UCSD-AML1 (cell line): Measurements from ENCODE around the gene SMG9.

Experiments
- DNase-seq: peaks from one replicate; lab custom pipeline; 2025; ENCODE audit not compliant: unreplicated experiment; lab: John Stamatoyannopoulos, UW

SMG9 gene

DNA sequence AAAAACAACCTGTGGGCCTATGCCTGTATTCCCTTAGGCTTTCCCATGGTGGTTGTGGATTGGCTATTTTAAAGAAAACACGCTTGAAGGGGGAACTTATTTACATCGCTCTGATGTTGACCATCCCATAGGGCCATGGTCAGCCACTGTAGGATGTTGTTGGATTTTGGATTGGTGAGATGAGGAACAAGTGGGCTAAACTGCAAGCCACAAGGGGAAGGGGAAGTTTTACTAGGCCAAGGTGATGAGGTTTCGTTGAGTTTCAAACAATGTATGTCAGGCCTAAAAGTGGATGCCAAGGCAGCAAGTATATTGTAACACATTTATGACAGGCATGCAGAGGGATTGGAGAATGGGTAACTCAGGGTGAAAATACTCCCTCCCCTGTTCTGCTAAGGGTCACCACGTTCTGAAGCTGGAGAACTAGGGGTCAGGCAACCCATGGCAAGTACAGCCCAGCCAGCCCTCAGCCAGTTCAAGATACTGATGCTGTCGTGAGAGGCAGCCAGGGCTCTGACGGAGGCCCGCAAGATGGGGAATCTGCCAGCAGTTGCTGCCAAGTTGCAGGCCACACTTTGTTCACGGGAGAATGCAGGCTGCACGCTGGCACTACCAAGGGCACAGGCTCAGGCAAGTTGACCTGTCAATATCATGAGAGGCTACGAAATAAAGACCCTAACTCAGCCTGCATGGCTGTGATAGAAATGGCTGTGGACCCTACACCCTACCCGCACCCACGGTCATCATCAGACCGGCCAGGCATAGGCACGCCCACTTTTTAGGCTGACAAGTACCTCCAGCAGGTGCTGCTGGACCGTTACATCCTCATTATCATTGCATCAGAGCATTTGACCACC, 27.8 kb downstream of the SMG9 start:
- DNase-seq, result no peak

GRCh38 chr19:43725468-43725867, 29.3 kb downstream of the SMG9 start:
- DNase-seq, result peak; percentile 39

- DNase-seq, result no peak
Measured at GRCh38 chr19:43724896-43725295, 29.9 kb downstream of the SMG9 start.

DNA sequence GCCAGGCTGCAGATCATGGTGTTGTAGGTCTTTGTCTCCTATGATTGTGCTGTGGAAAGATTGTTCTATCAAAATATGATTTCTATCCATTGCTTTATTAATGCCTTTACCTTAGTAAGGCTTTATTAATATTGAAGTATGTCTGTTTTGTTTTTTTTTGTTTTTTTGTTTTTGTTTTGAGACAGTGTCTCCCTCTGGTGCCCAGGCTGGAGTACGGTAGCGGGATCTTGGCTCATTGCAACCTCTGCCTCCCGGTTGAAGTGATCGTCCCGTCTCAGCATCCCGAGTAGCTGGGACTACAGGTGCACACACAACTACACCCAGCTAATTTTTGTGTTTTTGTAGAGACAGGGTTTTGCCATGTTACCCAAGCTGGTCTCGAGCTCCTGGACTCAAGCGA, 31.2 kb downstream of the SMG9 start:
- DNase-seq, result no peak

GRCh38 chr19:43721469-43722048, 33.2 kb downstream of the SMG9 start:
- no peak for DNase-seq

GRCh38 chr19:43720936-43721335, 33.8 kb downstream of the SMG9 start:
- DNase-seq, result no peak

DNA sequence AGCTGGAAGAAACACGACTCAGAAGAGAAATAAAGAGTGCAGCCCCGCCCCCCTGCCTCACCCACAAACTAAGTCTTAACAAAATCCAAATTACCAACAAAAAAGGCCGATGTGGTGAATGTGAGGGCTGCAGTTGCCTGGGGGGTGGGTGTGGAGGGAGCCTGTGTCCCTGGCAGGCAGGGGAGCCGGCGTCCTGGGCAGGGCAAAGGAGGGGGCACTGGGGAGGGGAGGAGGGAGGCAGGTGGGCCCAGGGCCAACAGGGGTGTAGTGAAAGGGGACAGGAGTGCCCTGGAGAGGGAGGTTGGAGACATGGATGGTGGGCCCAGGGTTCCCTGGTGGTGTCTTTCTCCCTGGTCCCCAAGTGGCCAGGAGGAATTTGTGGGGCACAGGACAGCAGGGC, 34.8 kb downstream of the SMG9 start:
- DNase-seq, result no peak

GRCh38 chr19:43719378-43719868, 35.3 kb downstream of the SMG9 start:
- no peak for DNase-seq

DNA sequence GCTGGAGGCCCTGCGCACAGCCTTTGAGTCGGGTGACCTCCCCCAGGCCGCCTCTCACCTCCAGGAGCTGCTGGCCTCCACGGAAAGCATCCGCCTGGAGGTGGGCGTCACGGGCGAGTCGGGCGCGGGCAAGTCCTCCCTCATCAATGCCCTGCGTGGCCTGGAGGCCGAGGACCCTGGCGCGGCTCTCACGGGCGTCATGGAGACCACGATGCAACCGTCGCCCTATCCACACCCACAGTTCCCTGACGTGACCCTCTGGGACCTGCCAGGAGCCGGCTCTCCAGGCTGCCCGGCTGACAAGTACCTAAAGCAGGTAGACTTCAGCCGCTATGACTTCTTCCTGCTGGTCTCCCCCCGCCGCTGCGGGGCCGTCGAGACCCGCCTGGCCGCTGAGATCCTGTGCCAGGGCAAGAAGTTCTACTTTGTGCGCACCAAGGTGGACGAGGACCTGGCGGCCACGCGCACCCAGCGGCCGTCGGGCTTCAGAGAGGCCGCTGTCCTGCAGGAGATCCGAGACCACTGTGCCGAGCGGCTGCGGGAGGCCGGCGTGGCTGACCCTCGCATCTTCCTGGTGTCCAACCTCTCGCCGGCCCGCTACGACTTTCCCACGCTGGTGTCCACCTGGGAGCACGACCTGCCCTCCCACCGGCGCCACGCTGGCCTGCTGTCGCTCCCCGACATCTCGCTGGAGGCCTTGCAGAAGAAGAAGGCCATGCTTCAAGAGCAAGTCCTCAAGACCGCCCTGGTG, 36.0 kb downstream of the SMG9 start:
- DNase-seq, result no peak

DNA sequence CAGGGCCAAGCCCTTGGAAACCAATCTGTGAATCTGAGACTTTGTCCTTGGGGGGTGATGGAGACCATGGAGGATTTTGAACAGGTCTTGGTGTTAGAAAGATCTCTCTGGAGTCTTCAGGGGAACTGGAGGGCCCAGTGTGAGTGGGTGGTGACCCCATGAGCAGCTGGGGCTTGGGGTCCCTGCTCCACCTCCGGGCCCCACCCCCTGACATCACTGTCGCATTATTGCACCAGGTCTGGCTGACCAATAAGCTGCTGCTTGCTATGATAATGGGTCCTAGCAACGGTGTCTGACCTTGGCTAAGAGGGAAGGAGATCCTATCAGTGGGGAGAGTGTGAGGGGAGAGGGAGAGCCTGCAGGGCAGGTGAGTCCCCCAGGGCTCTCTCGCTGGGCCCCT, 39.0 kb downstream of the SMG9 start, which contains the start of gene IRGC:
TSS of gene IRGC (plus strand) at position 301 of the 400 bp plus-strand sequence. CDS start 2,483 bp downstream, outside the sequence.
- no peak for DNase-seq

DNA sequence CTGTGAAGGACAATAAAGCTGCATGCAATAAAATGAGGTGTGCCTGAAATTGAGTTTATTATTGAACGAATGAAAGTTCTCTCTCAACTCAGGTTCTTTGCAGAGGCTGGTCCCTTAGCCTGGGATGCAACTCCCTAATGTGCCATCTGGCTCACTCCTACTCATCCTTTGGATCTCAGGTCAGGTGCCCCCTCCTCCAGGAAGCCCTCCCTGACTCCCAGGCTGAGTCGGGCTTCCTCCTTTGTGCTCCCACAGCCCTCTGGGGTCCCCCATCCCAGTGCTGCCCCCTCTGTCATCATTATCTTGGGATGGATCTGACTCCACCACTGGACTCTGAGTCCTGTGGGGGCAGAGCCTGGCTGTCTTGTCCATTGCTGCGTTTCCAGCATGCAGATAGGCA, 41.6 kb downstream of the SMG9 start:
- DNase-seq, result no peak

DNA sequence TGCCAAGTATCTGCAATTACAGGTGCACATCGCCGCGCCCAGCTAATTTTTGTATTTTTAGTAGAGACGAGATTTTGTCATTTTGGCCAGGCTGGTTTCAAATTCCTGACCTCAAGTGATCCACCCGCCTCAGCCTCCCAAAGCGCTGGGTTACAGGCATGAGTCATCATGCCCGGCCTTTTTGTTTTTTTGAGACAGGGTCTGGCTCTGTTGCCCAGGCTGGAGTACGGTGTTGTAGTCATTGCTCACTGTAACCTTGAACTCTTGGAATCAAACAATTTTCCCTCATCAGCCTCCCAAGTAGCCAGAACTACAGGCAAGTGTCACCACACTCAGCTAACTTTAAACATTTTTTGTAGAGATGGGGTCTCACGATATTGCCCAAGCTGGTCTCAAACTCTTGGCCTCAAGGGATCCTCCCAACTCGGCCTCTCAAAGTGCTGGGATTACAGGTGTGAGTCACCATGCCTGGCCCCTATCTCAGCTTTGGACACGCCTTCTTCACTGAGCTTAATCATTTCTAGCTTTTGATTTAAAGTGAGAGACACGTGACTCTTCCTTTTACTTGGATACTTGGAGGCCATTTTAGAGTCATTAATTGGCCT, 42.9 kb downstream of the SMG9 start:
- no peak for DNase-seq

GRCh38 chr19:43708716-43709115, 46.0 kb downstream of the SMG9 start:
- no peak for DNase-seq

- no peak for DNase-seq
Measured at GRCh38 chr19:43707158-43707712, 47.5 kb downstream of the SMG9 start.

DNA sequence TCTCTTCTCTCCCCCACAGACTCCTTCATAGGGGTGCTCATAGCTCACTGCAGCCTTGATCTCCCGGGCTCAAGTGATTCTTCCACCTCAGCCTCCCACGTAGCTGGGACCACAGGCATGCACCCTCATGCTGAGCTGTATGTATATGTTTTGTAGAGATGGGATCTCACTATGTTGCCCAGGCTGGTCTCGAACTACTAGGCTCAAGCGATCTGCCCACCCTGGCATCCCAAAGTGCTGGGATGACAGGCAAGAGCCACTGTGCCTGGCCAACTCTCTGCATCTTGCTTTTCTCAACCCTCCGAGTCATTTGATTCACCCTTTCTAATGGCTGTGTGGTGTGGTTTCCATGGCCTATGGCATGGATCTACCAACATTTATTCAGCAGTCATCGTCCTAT, 49.0 kb downstream of the SMG9 start:
- DNase-seq, result no peak

DNA sequence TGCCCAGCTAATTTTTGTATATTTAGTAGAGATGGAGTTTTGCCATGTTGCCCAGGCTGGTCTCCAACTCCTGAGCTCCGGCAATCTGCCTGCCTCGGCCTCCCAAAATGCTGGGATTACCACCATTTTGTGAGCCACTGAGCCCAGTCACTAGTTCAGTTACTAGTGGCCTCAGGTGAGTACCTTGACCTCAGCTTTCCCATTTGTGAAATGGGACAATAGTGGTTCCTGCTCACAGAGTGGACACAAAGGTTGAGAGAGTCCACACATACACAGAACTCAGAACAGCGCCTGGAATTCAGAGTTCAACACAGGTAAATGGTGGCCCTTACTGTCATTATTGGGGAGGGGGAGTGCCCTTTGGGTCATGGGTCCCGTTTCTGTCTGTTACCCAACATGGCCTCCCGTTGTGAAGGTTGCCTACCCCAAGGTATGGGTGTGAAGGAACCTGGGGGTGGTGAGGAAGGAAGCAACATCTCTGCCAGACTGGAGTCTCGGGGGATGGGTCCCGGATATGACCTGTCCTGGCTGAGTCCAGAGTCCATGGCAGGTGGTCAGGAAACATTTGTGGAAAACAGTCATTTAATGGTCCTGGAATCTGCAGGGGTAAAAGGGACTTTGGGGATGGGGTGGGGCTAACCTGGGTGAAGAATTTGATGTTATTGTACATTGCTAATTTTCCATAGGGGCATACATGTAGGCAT, 50.6 kb downstream of the SMG9 start:
- DNase-seq, result no peak

- DNase-seq, result no peak
Measured at GRCh38 chr19:43700395-43701000, 54.3 kb downstream of the SMG9 start.

- no peak for DNase-seq
Measured at GRCh38 chr19:43699506-43700394, 55.0 kb downstream of the SMG9 start.

DNA sequence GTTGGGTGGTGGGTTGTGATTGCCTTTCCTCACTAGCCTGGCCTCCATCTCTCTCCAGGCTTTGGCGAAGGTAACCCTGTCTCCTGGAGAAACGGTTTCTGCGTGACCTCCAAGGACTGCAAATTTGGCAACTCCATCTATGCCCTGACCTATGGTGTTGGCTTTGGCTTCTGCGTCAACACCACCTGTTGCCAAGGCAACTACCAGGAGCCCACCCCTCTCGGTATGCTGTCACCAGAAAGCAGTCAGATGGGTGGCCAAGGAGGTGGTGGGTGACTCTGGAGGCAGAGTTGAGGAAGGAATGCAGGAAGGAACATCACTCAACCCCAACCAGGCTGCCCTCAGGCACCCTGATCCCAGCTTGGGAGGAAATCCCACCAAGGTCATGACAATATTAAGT, 57.5 kb downstream of the SMG9 start:
- no peak for DNase-seq
